ENCODE measurements around the gene ILK. TPM values are rescaled to one million over a fixed set of nuclear protein-coding genes. Genes with fewer than 3 reads are reported as not detected.

Gene ILK
- total and polyA plus RNA-seq, 10 of the 15 experiments (the other 5 are each of a cell fraction or from before 2014, with no cell fraction given): 51.8 to 163 (median 92.0) TPM

GRCh38 chr11:6557761-6558674, 45.6 kb upstream of the ILK start:
- ChIA-PET POLR2A (no interaction called here), SMC1A (ENCODE audit: uncharacterized antibody, unreplicated experiment) (interaction anchor here (0.7 kb wide), 1 partner anchor 17 kb away, joined by 3 read pairs; no protein-coding TSS in a partner anchor), RAD21 (ENCODE audit: unreplicated experiment) (no interaction called here), CTCF (interaction anchor here (0.9 kb wide), 1 partner anchor 50 kb away, joined by 3 read pairs; no protein-coding TSS in a partner anchor)
- Histone ChIP-seq H3K27me3 (replicated peaks in 1 of 2; ENCODE audit: control insufficient read depth in 2 of 2, insufficient read depth in 2 of 2, low read length in 1 of 2) (no peaks in the 10 kb centered on the region), H3K27ac (ENCODE audit: control insufficient read depth, insufficient read depth) (no peak overlapping the region), H4K20me1 (ENCODE audit: control insufficient read depth, insufficient read depth) (no peaks in the 10 kb centered on the region), H2AFZ (ENCODE audit: control insufficient read depth, low read depth, low read length) (no peak overlapping the region), H3K9ac (ENCODE audit: control insufficient read depth, insufficient read depth, low read length) (no peak overlapping the region), H3K4me1 (ENCODE audit: control insufficient read depth, insufficient read depth, low read length) (no peaks in the 10 kb centered on the region), H3K36me3 (ENCODE audit: control insufficient read depth in 2 of 2, insufficient read depth in 2 of 2, low read length in 1 of 2) (no peaks in the 10 kb centered on the region), H3K4me2 (ENCODE audit: control insufficient read depth, insufficient read depth) (no peak overlapping the region), H3K9me3 (replicated peaks; ENCODE audit: control insufficient read depth, insufficient read depth, low read length) (no peaks in the 10 kb centered on the region), H3K4me3 (no peak overlapping the region), H3K79me2 (ENCODE audit: control insufficient read depth, insufficient read depth, low read length) (no peaks in the 10 kb centered on the region)
- 93% methylated on average over 14 of the region's 14 CpGs for WGBS (ENCODE audit: insufficient coverage, insufficient replicate concordance, low lambda C conversion rate, missing lambda C conversion rate)
- no peak for FAIRE-seq
- no peak for DNase-seq (ENCODE audit: low read depth, low spot score)
- in situ Hi-C loops (cut with MboI) (no loop called here), intact Hi-C loops (cut with micrococcal nuclease; ENCODE audit: unreplicated experiment) (loop anchor here (1.0 kb wide), 1 partner anchor 19 kb away; no protein-coding TSS in a partner anchor)
- BruUV-seq (replicated peaks): no TSS peak
- ATAC-seq: no peak
- TF ChIP-seq E4F1 (IDR thresholded peaks at IDR 0.05; ENCODE audit: borderline replicate concordance, partially characterized antibody) (no peak), MYC (IDR thresholded peaks at IDR 0.05; ENCODE audit: insufficient read depth, insufficient read length, insufficient replicate concordance, low read length, severe bottlenecking) (no peak), HDAC2 (IDR thresholded peaks at IDR 0.05) (no peak), PKNOX1 (IDR thresholded peaks at IDR 0.05) (no peak), KLF5 (IDR thresholded peaks at IDR 0.05; ENCODE audit: partially characterized antibody) (no peak), CHD2 (IDR thresholded peaks at IDR 0.05; ENCODE audit: borderline replicate concordance, low read depth, low read length) (no peak), PBX3 (IDR thresholded peaks at IDR 0.05; ENCODE audit: insufficient replicate concordance, low read depth, low read length) (no peak), BCLAF1 (IDR thresholded peaks at IDR 0.05) (no peak), MTA3 (IDR thresholded peaks at IDR 0.05; ENCODE audit: borderline replicate concordance, low read length) (no peak), USF1 (IDR thresholded peaks at IDR 0.05; ENCODE audit: borderline replicate concordance, extremely low read length, insufficient read depth, low read depth, low read length) (no peak), POLR2AphosphoS2 (IDR thresholded peaks at IDR 0.05; ENCODE audit: low read depth, low read length) (no peak), SREBF1 (IDR thresholded peaks at IDR 0.05; ENCODE audit: low read length) (no peak), STAT3 (IDR thresholded peaks at IDR 0.05; ENCODE audit: low read depth, low read length) (no peak)

Measured in GM12878 (cell line).